Hematopoietic multipotent progenitor cell treated with erythropoietin and hydrocortisone succinate and interleukin-3 and kit ligand, for 6 days (in vitro differentiated cells): ENCODE results near the gene PPM1H.

Experiments
- DNase-seq: peaks from one replicate; pipeline ENCODE4 v3.0.0-alpha.2; 2015

Gene PPM1H

DNA sequence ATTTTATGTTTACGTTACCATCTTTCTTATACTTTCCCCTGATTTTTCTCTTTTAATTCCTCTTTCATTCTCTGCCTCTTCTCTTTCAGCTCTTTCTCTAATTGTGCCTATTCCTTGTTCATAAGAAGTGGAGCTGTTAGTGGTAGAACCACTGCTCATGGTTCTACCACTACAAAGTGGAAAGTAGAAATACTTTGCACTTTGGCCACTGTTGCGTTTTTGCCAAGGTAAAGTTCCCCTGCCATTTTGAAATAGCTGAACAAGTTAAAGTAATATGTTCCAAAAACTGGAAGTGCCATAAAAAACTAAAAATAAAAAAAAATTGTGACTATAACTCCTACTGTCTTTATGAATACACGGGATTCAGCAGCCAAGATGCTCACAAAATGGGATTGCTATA, 337.7 kb downstream of the PPM1H start:
- no peak for DNase-seq
